CD4-positive, alpha-beta T cell treated with Interleukin-21 for 1 hour (primary cell): Measurements from ENCODE around the gene CDKL5.

Source experiments
- DNase-seq: peaks from one replicate; pipeline ENCODE4 v3.0.0-alpha.2; 2020

The CDKL5 gene

GRCh38 chrX:18461431-18461830 is 36.0 kb downstream of the CDKL5 start:
- DNase-seq = no peak

DNA sequence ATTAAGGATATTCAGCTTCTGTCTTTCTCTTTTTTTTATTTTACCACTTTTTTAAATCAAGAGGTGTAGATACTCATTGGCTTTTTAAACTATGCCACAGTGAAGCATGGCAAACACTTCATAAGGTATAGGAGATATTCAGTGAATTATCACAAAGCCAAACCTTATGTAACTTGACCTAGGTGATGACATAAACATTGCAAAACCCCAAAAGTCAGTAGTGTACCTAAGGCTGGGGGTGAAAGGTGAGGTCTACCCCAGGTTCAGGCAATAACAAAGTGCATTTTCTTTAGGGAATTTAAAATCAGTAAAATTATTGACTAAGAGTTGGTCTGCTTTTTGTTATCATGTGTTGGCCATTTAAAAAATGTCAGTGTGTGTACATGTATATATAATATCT is 39.1 kb downstream of the CDKL5 start:
- DNase-seq = no peak

- DNase-seq = no peak
Observed at GRCh38 chrX:18465051-18465450, 39.6 kb downstream of the CDKL5 start.

DNA sequence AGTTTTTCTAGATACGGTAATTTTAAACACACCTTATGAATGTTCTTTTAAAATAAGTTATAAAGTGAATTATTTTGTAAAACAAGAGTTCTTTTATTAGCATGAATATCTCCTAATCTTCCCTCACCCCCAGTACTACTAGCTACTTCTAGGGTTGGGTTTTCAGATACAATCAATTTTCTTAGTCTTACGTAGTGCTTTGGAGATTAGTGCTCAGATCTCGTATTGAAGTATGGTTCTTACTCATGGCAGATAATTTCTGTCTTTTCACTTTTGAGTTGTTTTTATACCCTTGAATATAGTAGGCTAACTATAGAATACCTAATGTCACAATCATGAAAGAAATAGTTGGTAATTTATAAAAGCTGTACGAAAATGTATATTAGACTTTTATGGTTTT is 43.2 kb downstream of the CDKL5 start:
- DNase-seq = no peak

DNA sequence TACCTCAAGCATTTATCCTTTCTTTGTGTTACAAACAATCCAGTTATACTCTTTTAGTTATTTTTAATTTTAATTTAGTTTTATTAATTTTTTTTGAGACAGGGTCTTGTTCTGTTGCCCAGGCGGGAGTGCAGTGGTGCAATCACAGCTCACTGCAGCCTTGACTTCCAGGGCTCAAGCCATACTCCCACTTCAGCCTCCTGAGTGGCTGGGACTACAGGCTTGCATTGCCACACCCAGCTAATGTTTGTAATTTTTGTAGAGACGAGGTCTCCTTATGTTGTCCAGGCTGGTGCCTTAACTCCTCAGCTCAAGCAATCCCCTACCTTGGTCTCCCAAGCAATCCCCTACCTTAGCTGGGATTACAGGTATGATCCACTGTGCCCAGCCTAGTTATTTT is 45.9 kb downstream of the CDKL5 start:
- no peak for DNase-seq

- DNase-seq = no peak
Observed at GRCh38 chrX:18490806-18491555, 65.6 kb downstream of the CDKL5 start.

DNA sequence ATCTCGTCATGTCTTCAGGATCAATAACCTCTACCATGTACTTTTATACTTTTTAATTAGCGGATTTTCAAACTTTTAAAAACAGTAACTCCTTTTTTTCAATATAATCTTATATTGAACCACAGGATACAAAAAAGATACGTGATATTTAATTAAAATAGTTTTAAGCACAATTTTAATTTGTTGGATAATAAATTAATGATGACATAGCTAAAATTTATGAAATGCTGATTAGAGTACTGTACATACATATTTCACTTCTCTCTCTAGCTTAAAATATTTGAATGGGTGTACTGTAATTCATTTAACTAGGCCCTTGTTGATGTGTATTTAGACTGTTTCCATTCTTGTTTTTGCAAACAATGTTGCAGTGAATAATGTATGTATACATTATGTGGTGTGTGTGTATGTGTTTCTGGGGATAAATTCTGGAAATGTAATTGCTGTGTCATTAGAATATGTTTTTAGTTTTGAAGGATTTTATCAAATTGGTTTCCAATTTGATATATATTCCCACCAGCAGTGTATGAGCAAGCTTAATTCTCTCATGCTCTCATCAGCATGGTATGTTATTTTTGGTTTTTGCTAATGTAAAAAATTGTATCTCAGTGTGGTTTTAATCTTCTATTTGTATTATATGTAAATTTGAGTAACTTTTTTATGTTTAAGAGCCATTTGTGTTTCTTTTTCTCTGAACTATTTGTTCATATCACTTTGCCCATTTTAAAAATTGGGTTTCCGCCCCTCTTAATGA is 66.4 kb downstream of the CDKL5 start:
- no peak for DNase-seq

GRCh38 chrX:18534949-18535348 is 109.5 kb downstream of the CDKL5 start:
- no peak for DNase-seq

DNA sequence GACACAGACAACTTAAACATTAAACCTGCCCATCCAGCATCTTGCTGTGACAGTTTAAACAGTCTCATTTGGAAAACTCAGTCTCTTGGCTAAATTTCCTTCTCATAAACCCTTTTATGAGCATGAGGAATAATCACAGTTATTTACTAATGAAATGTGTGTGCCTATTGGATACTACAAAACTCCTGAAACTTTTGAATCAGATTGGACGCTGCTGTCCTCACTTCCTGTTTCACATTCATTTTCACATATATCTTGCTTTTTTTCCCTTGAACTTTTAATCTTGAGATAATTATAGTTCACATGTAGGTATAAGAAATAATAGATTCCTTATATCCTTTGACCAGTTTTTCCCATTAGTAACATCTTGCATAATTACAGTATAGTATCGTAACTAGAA is 111.7 kb downstream of the CDKL5 start:
- DNase-seq = no peak

- DNase-seq = no peak
Observed at GRCh38 chrX:18537524-18537923, 112.1 kb downstream of the CDKL5 start.

DNA sequence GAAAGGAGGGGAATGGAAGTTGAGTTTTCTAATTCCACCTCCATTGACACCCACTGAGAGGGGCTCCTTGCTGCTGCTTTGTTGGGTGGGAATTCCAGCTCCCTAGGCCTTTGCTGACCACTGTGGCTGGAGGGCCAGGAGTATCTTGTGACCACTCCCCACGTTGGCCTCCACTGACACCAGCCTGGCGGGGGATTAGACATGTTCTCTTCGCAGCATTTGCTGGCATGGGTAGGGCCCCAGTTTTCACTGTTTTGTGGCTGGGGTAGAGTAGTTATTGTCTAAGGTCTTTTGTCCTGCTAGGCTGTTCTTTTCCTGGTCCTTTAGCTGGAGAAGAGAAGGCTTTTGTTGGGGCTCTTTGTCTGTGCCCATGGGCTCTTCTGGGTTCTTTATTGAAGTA is 116.7 kb downstream of the CDKL5 start:
- no peak for DNase-seq

DNA sequence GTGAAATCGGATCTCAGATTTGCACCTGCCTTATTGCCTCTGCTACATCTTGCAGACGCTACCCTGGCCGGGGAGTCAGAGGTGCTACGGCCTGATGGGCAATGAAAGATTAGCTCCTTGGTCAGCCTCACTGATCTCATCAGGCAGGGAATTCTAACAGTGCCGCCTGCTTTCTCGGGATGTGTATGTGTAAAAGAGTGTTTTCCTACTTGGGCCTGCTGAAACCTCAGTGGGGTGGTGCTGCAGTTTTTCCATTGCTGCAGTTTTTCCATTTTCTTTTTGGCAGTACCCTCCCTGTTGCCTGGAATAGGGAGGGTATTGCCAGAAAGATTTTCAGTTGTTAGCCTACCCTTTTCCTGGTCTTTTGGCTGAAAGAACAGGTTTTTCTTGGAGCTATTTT is 117.5 kb downstream of the CDKL5 start:
- DNase-seq = no peak

DNA sequence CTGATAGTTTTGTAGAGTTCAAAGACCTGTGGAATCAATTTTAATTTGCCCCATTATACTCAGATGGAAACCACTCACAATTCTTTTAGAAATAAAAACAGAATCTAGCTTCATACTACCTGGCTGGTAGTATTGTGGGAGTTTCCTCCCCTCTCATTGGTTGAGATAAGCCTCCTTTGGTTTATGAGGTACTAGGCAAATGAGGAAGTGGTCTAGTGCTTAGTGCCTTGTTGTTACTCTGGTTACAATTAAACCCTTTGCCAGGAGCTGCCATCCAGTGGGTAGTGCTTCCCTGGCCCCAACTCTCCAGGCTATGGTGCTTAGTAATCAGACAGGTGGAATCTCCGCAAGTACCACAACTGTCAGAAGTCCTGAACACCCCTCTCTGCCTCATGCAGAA is 118.3 kb downstream of the CDKL5 start:
- no peak for DNase-seq

GRCh38 chrX:18545771-18546170 is 120.4 kb downstream of the CDKL5 start:
- no peak for DNase-seq

GRCh38 chrX:18548996-18549395 is 123.6 kb downstream of the CDKL5 start:
- no peak for DNase-seq

- DNase-seq = no peak
Observed at GRCh38 chrX:18549643-18550042, 124.2 kb downstream of the CDKL5 start.

DNA sequence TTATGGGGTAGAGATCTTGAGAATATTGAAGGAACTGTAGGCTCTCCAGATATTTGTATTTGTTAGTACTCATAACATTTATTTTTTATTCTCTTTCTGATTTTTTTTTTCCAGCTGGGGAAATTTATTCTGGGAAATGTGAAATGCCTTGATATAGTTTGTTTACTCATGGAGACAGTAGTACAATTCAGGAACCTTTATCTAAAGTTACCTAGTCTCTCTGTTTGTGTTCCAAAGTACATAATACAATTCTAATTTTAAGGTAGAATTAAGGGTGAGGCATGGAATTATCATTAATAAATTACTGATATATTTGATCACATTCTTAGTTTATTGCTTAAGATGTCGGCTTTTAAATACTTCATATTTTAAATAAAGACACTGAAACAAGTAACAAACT is 132.5 kb downstream of the CDKL5 start:
- DNase-seq = no peak

GRCh38 chrX:18558799-18559198 is 133.4 kb downstream of the CDKL5 start:
- no peak for DNase-seq

DNA sequence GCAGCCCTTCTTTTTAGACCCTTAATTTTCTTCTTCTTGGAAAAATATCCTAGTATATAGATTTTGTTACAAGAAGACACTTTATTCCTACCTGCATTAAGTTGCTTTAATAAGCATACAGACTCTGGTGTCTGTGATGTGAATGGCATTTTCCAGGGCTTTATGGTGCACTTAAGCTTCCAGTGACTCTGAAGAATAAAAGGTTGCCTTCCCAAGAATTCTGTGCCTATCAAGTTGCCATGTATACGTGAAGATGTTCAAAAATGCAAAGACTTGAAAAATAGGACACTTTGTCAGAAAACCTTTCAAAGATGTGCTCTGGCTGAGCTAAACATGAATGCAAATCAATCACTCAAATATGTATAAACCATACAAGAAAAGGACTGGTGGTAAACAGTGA is 135.6 kb downstream of the CDKL5 start:
- no peak for DNase-seq

- no peak for DNase-seq
Observed at GRCh38 chrX:18565727-18566126, 140.3 kb downstream of the CDKL5 start.

- DNase-seq = no peak
Observed at GRCh38 chrX:18566748-18567147, 141.3 kb downstream of the CDKL5 start.

DNA sequence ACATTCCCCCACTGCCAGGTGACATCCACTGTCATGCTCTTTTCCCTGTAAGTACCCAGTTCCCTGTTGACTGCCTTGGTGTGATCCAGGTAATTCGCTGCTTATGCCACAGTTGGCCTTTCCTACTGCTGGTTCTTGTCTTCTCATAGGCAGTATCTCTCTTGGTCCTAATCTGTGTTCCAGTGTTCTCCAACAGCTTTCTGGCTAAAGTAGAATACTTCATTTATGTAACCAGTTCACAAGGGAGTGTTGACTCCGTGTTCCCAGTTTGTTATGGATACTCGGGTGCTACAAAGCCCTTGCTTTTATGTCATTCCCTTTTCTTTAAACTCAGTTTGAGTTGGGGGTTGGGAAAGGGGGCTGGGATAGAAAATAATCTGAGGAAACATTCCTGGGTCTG is 148.1 kb downstream of the CDKL5 start:
- no peak for DNase-seq

DNA sequence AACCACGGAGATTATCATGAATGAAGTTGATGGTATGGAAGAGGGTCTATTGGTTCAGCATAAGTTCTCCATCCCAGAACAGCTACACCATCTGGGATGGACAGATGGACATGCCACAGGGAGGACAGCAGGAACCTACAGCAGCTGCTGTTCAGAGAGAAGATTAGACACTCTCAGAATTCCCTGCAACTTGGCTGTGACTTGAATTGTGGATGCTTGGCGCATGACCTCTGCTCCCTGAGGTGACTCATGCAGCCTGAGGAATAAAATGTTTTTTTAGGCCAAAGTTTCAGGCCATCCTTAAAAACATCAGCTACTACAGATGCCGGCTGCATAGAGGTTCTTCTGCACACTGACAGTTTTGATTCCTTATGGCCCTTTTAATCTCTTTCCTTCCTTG is 149.2 kb downstream of the CDKL5 start:
- DNase-seq = no peak

DNA sequence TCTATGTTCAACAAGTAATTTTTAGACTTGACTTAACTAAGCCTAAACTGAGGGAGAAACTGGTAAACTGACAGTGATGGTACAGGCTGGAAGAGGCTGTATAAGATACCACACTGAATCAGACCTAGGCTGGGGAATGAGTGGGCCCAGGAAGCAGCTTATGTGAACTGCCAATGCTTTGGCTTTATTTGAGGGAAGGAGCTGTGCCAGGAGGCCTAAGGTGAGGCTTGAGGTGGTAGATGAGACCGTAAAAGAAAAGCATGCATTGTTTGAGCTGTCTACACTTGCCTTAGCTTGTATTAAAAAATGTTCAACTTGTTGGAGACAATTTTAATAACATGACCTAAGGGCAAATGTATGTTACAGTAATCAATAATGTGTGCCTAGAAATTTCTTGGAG is 150.3 kb downstream of the CDKL5 start:
- no peak for DNase-seq

DNA sequence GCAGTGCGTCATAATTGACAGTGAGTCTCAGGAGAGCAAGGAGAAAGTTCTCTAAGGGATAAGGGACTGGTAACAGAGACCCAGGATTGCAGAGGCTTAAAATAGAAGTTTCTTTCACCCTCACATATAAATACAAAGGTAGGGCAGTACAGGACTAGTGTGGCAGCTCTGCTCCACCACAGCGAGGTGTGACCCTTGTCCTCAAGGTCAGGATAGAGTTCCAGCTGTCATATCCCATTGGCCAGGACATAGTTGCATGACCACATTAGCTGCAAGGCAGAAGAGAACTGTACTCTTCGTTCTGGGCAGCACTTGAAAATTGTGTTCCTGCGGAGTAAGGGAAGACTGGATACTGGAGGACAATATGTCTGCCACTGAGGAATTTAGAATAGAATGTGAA is 152.0 kb downstream of the CDKL5 start:
- DNase-seq = no peak
